ENCODE results near the gene NPEPL1. TPM values are rescaled to one million over a fixed set of nuclear protein-coding genes. Genes with fewer than 3 reads are reported as not detected.
A peak's percentile ranks its signal among the peaks of the same experiment; 100 is the strongest.
"Not testable (repeated sequence)": the region's sequence is repeated elsewhere in the genome, so short reads cannot be mapped to it uniquely, and the experiment has no call there.

The NPEPL1 gene
- total RNA-seq, 1 donor from 2014 or later: 25.5 TPM

DNA sequence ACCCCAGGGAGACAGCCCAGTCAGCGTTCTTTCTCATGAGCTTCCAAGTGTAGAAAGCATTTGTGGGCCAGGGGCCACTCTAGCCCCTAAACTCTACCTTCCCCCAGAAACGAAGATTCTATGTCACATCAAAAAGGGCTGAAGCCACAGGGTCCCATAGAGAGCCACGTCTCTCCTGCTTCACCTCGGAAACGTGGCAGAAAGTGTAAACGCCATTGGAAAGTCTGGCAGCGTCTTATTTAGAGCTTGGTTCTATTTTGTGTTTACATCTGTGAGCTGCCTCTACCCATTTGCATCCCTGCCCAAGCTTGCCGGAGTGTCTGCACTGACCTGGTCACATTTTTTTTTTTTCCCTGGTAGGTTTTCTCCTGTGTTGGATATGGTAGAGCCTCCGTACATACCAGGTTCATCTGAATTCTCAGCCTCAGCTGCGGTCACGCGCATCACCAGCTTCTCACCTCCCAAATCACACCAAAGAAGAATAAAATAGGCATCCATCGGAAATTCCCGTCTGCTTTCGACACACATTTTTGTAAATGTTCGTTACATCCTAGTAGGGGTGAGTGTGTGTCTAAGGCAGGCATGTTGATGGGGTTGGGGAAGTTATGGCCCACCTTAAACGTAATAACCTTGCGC is 62.6 kb downstream of the NPEPL1 start:
- no peaks in the 10 kb centered on the region for H3K4me1 ChIP-seq
- TF ChIP-seq, protein P1, sequence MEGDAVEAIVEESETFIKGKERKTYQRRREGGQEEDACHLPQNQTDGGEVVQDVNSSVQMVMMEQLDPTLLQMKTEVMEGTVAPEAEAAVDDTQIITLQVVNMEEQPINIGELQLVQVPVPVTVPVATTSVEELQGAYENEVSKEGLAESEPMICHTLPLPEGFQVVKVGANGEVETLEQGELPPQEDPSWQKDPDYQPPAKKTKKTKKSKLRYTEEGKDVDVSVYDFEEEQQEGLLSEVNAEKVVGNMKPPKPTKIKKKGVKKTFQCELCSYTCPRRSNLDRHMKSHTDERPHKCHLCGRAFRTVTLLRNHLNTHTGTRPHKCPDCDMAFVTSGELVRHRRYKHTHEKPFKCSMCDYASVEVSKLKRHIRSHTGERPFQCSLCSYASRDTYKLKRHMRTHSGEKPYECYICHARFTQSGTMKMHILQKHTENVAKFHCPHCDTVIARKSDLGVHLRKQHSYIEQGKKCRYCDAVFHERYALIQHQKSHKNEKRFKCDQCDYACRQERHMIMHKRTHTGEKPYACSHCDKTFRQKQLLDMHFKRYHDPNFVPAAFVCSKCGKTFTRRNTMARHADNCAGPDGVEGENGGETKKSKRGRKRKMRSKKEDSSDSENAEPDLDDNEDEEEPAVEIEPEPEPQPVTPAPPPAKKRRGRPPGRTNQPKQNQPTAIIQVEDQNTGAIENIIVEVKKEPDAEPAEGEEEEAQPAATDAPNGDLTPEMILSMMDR (IDR thresholded peaks at IDR 0.05): no peak
- no peak for TF ChIP-seq POLR2A (IDR thresholded peaks at IDR 0.05)
- TF ChIP-seq POLR2AphosphoS5 (IDR thresholded peaks at IDR 0.05; ENCODE audit: insufficient read depth in 1 of 2, low read depth in 1 of 2): no peak
- H3K4me3 ChIP-seq: no peak overlapping the region
- no peaks in the 10 kb centered on the region for H3K9me3 ChIP-seq
- H3K27me3 ChIP-seq: no peaks in the 10 kb centered on the region
- peak; percentile 55 to 74 for DNase-seq (ENCODE audit: extremely low spot score in 2 of 2)
- intact Hi-C loops (cut with DNase I): no loop called here
- H3K36me3 ChIP-seq: no peaks in the 10 kb centered on the region
- no peak overlapping the region for H3K27ac ChIP-seq

DNA sequence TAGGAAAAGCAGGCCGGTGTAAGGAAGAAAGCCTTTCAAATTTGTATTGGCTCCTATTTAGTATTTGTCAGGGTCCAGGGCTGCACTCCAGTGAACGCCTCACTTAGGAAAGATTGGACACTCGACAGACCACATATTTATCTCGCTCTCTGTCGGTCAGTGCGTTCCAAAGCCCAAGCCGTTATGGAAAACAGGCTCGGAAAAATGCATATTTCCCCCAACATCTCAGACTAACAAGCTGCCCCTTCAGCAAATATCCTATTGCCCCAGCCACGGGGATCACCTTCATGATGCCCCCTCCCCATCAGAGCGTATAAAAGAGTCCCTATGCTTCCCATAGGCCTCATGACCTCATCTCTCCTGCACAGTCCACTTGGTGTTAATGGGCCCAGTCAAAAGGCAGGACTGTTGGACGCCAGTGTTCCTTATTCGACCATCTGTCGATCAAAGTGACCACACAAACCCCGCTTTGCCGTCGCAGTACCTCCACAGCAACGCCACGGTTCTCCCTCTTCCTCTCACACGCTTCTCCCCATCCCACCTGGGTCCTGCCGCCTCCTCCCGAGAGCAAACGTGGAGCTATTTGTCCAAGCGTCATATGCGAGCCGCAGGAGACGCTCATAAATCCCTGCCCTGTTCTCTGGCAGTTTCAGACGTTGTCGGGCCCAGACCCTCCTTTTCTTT is 63.3 kb downstream of the NPEPL1 start:
- H3K9me3 ChIP-seq: no peaks in the 10 kb centered on the region
- intact Hi-C loops (cut with DNase I): no loop called here
- H3K4me1 ChIP-seq: no peaks in the 10 kb centered on the region
- H3K36me3 ChIP-seq: no peaks in the 10 kb centered on the region
- TF ChIP-seq POLR2A (IDR thresholded peaks at IDR 0.05): no peak
- TF ChIP-seq, protein P1 (IDR thresholded peaks at IDR 0.05): no peak
- H3K27me3 ChIP-seq: no peaks in the 10 kb centered on the region
- H3K27ac ChIP-seq: no peak overlapping the region
- H3K4me3 ChIP-seq: no peak overlapping the region
- DNase-seq (ENCODE audit: extremely low spot score in 2 of 2): peak; percentile 42 to 49

DNA sequence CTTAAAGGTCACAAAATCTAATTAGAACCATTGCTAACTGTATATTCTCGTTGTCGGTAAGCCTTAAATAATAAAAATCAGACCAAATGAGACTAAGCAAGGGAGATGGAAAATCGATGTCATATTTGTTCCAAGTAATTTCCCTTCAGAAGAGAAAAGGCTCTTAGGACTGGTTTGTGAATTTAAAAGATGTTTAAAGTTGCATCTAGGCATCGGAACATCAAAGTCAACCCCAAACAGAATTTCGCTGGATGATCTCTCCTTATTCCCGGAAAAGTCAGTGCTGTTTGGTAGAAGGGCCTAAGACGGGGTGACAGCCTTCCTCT is 63.8 kb downstream of the NPEPL1 start:
- H3K4me1 ChIP-seq: no peaks in the 10 kb centered on the region
- H3K4me3 ChIP-seq: no peak overlapping the region
- H3K27ac ChIP-seq: no peak overlapping the region
- H3K27me3 ChIP-seq: no peaks in the 10 kb centered on the region
- no peaks in the 10 kb centered on the region for H3K9me3 ChIP-seq
- no peak for DNase-seq (ENCODE audit: extremely low spot score in 2 of 2)
- H3K36me3 ChIP-seq: no peaks in the 10 kb centered on the region
- intact Hi-C loops (cut with DNase I): no loop called here
- no peak for TF ChIP-seq POLR2A (IDR thresholded peaks at IDR 0.05)

DNA sequence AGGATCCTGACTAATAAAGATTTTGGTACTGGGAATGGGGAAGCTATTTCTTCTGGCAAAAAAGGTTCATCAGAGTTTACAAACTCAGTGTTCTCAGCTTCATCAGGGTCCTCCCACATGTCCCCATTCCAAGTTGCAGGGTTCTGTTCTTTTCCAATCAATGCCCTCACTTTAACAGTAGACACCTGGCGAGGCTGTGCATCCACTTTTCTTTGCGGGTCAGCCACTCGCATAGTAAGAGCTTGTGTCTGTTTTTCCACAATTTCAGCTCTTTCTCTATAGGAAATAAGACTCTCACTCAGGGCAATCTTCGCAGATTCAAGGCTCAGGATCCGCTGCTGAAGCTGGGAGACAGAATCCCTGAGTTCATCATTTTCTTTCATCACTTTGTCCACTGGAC is 65.0 kb downstream of the NPEPL1 start:
- H3K9me3 ChIP-seq; H3K27ac ChIP-seq; H3K4me3 ChIP-seq; H3K4me1 ChIP-seq; intact Hi-C loops (cut with DNase I); H3K36me3 ChIP-seq; H3K27me3 ChIP-seq: not testable (repeated sequence)
- peak in 1 of 2 donors; percentile 42 for DNase-seq (ENCODE audit: extremely low spot score in 2 of 2)

DNA sequence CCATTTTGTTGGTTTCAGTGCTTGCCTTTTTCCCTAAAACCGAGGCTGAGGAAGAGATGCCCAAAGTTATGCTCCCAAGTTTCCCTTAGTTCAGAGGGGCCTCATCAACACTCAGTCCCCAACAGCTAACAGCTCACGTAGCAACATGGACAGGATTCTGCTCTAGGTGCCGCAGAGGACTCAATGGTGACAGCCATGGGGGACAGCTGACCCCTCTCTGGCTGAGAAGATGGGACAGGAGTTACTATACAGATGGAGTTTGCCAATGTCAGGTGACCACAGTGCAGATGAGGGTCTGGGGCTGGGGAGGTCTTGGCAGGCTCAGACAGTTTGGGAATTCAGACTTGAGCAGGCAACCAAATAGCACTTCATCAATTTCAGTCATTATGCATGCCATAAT is 67.3 kb downstream of the NPEPL1 start:
- Histone ChIP-seq H3K9me3 (no peaks in the 10 kb centered on the region), H3K36me3 (no peaks in the 10 kb centered on the region), H3K4me3 (no peak overlapping the region), H3K27ac (no peak overlapping the region), H3K27me3 (no peaks in the 10 kb centered on the region), H3K4me1 (no peaks in the 10 kb centered on the region)
- TF ChIP-seq POLR2A (IDR thresholded peaks at IDR 0.05) (no peak), POLR2AphosphoS5 (IDR thresholded peaks at IDR 0.05; ENCODE audit: insufficient read depth in 1 of 2, low read depth in 1 of 2) (no peak)
- TF ChIP-seq, protein P1 (IDR thresholded peaks at IDR 0.05): no peak
- DNase-seq (ENCODE audit: extremely low spot score in 2 of 2): peak in 1 of 2 donors; percentile 32
- intact Hi-C loops (cut with DNase I): no loop called here

DNA sequence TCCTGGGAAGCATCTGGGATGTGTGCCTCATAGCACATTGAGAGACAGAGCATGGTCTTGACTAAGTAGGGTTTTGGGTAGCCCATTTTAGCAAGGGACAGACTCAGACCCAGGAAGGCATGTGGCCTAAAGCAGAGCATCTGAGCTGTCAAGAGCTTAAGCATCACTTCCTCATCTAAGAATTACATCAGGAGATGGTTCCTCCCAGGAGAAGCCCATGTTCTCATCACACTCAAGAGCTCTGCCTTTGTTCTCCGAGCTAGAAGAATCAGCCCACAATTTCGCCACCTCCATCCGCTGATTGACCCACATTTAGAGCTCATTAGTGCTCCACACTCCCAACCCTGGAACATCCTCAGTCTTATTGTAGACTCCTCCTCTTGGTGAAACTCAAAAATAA is 68.3 kb downstream of the NPEPL1 start:
- TF ChIP-seq POLR2AphosphoS5 (IDR thresholded peaks at IDR 0.05; ENCODE audit: insufficient read depth in 1 of 2, low read depth in 1 of 2) (no peak), POLR2A (IDR thresholded peaks at IDR 0.05) (no peak)
- TF ChIP-seq, protein P1 (IDR thresholded peaks at IDR 0.05): no peak
- Histone ChIP-seq H3K36me3 (no peaks in the 10 kb centered on the region), H3K9me3 (no peaks in the 10 kb centered on the region), H3K4me1 (no peaks in the 10 kb centered on the region), H3K4me3 (no peak overlapping the region), H3K27ac (no peak overlapping the region), H3K27me3 (no peaks in the 10 kb centered on the region)
- no peak for DNase-seq (ENCODE audit: extremely low spot score in 2 of 2)
- intact Hi-C loops (cut with DNase I): no loop called here
